Activated CD8-positive, alpha-beta T cell treated with anti-CD3 and anti-CD28 coated beads for 36 hours (primary cell): Measurements from ENCODE around the gene ASB2. TPM values are rescaled to one million over a fixed set of nuclear protein-coding genes. Genes with fewer than 3 reads are reported as not detected.

Source experiments
- ATAC-seq: fragments of 200-7000 bp; cut with Tn5 transposase; one replicate; pipeline ENCODE4 v1.10.0; 2021; ENCODE audit warnings: mild to moderate bottlenecking, moderate library complexity
- CTCF ChIA-PET: fragments of 350-600 bp; sonication (Branson Sonifier 250); formaldehyde crosslinking; loops from one replicate; lab custom pipeline; 2021; ENCODE audit warnings: antibody characterized with exemption; lab: Charles Lee
- POLR2A ChIA-PET: fragments of 350-600 bp; sonication (Branson Sonifier 250); formaldehyde crosslinking; loops from one replicate; lab custom pipeline; 2021; ENCODE audit warnings: antibody characterized with exemption; lab: Charles Lee
- DNase-seq: peaks from one replicate; pipeline ENCODE4 v3.0.0-alpha.2; 2020
- H3K27ac Mint-ChIP-seq: one replicate; pipeline ENCODE4 v1.8.0; 2021; ENCODE audit warnings: mild to moderate bottlenecking, mixed read lengths
- H3K27me3 Mint-ChIP-seq: one replicate; pipeline ENCODE4 v1.8.0; 2021; ENCODE audit warnings: mixed read lengths
- H3K36me3 Mint-ChIP-seq: one replicate; pipeline ENCODE4 v1.8.0; 2021; ENCODE audit warnings: low read depth, mixed read lengths
- H3K4me1 Mint-ChIP-seq: one replicate; pipeline ENCODE4 v1.8.0; 2021; ENCODE audit warnings: low read depth, mixed read lengths
- H3K4me3 Mint-ChIP-seq: one replicate; pipeline ENCODE4 v1.8.0; 2021; ENCODE audit warnings: mild to moderate bottlenecking, moderate library complexity, mixed read lengths
- H3K9me3 Mint-ChIP-seq: one replicate; pipeline ENCODE4 v1.8.0; 2021; ENCODE audit warnings: mixed read lengths
- intact Hi-C: fragments of 100-400 bp; cut with micrococcal nuclease; formaldehyde crosslinking; loops from one replicate; pipeline ENCODE4 v1.10.0; 2022
- total RNA-seq, 2 experiments: library from RNA; stranded (reverse); gene quantifications; one replicate each; pipeline ENCODE4 v1.2.3, GENCODE V29; 2021
- TF ChIP-seq, protein P1 (sequence below): fragments of 200-600 bp; IDR thresholded peaks from one replicate; pipeline ENCODE4 v1.8.0; 2022; ENCODE audit warnings: antibody characterized with exemption, mild to moderate bottlenecking

ASB2 gene
- total RNA-seq, 2 experiments from 2014 or later = 11.7 to 12.7 TPM

GRCh38 chr14:93936926-93937325, 39.4 kb downstream of the ASB2 start:
- intact Hi-C loops = no loop called here
- Mint-ChIP-seq H3K9me3 (no peaks in the 10 kb centered on the region), H3K27me3 (peaks cover 20% of the 10 kb centered on the region), H3K36me3 (peaks cover 8% of the 10 kb centered on the region), H3K27ac (no peak overlapping the region), H3K4me1 (peaks cover 12% of the 10 kb centered on the region), H3K4me3 (no peak overlapping the region)
- ATAC-seq (no peak), DNase-seq (no peak)
- ChIA-PET POLR2A (interaction anchor here (0.8 to 1.3 kb wide), 3 partner anchors 9 to 89 kb away, joined by 3 to 4 read pairs (median 4); partner anchors contain the start of gene OTUB2), CTCF (interaction anchor here (0.6 to 11.8 kb wide), 20 partner anchors 12 to 206 kb away, joined by 3 to 437 read pairs (median 4); partner anchors contain the start of genes ASB2, CCDC197, DDX24 and IFI27L1)
- TF ChIP-seq, protein P1, sequence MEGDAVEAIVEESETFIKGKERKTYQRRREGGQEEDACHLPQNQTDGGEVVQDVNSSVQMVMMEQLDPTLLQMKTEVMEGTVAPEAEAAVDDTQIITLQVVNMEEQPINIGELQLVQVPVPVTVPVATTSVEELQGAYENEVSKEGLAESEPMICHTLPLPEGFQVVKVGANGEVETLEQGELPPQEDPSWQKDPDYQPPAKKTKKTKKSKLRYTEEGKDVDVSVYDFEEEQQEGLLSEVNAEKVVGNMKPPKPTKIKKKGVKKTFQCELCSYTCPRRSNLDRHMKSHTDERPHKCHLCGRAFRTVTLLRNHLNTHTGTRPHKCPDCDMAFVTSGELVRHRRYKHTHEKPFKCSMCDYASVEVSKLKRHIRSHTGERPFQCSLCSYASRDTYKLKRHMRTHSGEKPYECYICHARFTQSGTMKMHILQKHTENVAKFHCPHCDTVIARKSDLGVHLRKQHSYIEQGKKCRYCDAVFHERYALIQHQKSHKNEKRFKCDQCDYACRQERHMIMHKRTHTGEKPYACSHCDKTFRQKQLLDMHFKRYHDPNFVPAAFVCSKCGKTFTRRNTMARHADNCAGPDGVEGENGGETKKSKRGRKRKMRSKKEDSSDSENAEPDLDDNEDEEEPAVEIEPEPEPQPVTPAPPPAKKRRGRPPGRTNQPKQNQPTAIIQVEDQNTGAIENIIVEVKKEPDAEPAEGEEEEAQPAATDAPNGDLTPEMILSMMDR = no peak

GRCh38 chr14:93936245-93936644, 40.1 kb downstream of the ASB2 start:
- ATAC-seq = no peak
- TF ChIP-seq, protein P1 = peak; percentile 56
- Mint-ChIP-seq H3K36me3 (peaks cover 8% of the 10 kb centered on the region), H3K27ac (no peak overlapping the region), H3K4me3 (no peak overlapping the region), H3K9me3 (no peaks in the 10 kb centered on the region), H3K27me3 (peaks cover 20% of the 10 kb centered on the region), H3K4me1 (peaks cover 12% of the 10 kb centered on the region)
- POLR2A ChIA-PET = interaction anchor here (1.3 kb wide), 1 partner anchor 90 kb away, joined by 4 read pairs; the partner anchor contains the start of gene OTUB2
- intact Hi-C loops = no loop called here
- CTCF ChIA-PET = interaction anchor here (1.0 to 11.8 kb wide), 21 partner anchors 10 to 207 kb away, joined by 3 to 437 read pairs (median 5); partner anchors contain the start of genes ASB2 and CCDC197
- peak; percentile 50 for DNase-seq

- ChIA-PET POLR2A (no interaction called here), CTCF (interaction anchor here (0.7 to 11.8 kb wide), 13 partner anchors 11 to 213 kb away, joined by 3 to 437 read pairs (median 9); partner anchors contain the start of genes ASB2 and CCDC197)
- Mint-ChIP-seq H3K4me3 (no peak overlapping the region), H3K36me3 (peaks cover 4% of the 10 kb centered on the region), H3K27ac (no peak overlapping the region), H3K4me1 (peaks cover 5% of the 10 kb centered on the region), H3K27me3 (peaks cover 20% of the 10 kb centered on the region), H3K9me3 (no peaks in the 10 kb centered on the region)
- TF ChIP-seq, protein P1 = no peak
- ATAC-seq (no peak), DNase-seq (no peak)
- intact Hi-C loops = no loop called here
These were observed 41.2 kb downstream of the ASB2 start for GRCh38 chr14:93935213-93935612.

GRCh38 chr14:93932642-93933041, 43.7 kb downstream of the ASB2 start:
- Mint-ChIP-seq H3K9me3 (no peaks in the 10 kb centered on the region), H3K4me1 (no peaks in the 10 kb centered on the region), H3K4me3 (no peak overlapping the region), H3K27ac (no peak overlapping the region), H3K36me3 (no peaks in the 10 kb centered on the region), H3K27me3 (peaks cover 7% of the 10 kb centered on the region)
- ChIA-PET POLR2A (no interaction called here), CTCF (interaction anchor here (1.2 kb wide), 1 partner anchor 72 kb away, joined by 3 read pairs; no protein-coding TSS in a partner anchor)
- no peak for ATAC-seq
- DNase-seq = no peak
- TF ChIP-seq, protein P1 = no peak
- intact Hi-C loops = no loop called here

DNA sequence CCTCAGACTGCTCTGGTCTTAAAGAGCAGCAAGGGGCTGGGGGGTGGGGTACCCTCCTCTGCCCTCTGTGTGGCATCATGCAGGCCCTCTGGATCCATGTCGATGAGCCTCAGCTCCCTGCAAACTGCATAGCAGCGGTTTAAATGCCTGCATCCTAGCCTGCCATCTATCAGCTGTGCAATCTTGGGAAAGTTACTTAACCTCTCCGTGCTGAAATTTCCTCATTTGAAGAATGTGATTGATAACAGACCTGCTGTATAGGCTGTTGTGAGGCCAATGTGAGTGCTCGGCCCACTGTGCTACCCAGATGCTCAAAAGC, 45.4 kb downstream of the ASB2 start:
- H3K4me3 Mint-ChIP-seq = no peak overlapping the region
- TF ChIP-seq, protein P1 = no peak
- ChIA-PET CTCF (interaction anchor here (0.9 to 1.9 kb wide), 2 partner anchors 9 to 26 kb away, joined by 3 to 12 read pairs; no protein-coding TSS in a partner anchor), POLR2A (no interaction called here)
- no peaks in the 10 kb centered on the region for H3K36me3 Mint-ChIP-seq
- DNase-seq (no peak), ATAC-seq (no peak)
- no peaks in the 10 kb centered on the region for H3K4me1 Mint-ChIP-seq
- no peak overlapping the region for H3K27ac Mint-ChIP-seq
- intact Hi-C loops = no loop called here
- no peaks in the 10 kb centered on the region for H3K27me3 Mint-ChIP-seq
- H3K9me3 Mint-ChIP-seq = no peaks in the 10 kb centered on the region
